Duodenal mucosa (tissue), 2 donors: ENCODE results near the gene DTNB.

Source experiments
- H3K27ac ChIP-seq: one replicate; pipeline ENCODE4 v1.7.0; 2013; ENCODE audit warnings: low read depth, low read length
- H3K27me3 ChIP-seq, 2 donors: one replicate each; pipeline ENCODE4 v1.7.0; 2013; ENCODE audit warnings: low read length in 2 of 2, control low read depth in 1 of 2; ENCODE audit not compliant: insufficient read depth in 2 of 2, control insufficient read depth in 1 of 2
- H3K36me3 ChIP-seq, 2 donors: one replicate each; pipeline ENCODE4 v1.7.0; 2013; ENCODE audit warnings: low read length in 2 of 2, control low read depth in 1 of 2; ENCODE audit not compliant: insufficient read depth in 2 of 2, control insufficient read depth in 1 of 2
- H3K4me1 ChIP-seq, 2 donors: one replicate each; pipeline ENCODE4 v1.7.0; 2013; ENCODE audit warnings: low read length in 2 of 2, control low read depth in 1 of 2; ENCODE audit not compliant: insufficient read depth in 2 of 2, control insufficient read depth in 1 of 2
- H3K4me3 ChIP-seq, 2 donors: one replicate each; pipeline ENCODE4 v1.7.0; 2013; ENCODE audit warnings: low read length in 2 of 2, low read depth in 1 of 2
- H3K9ac ChIP-seq, 2 donors: one replicate each; pipeline ENCODE4 v1.7.0; 2013; ENCODE audit warnings: low read length in 2 of 2, low read depth in 1 of 2
- H3K9me3 ChIP-seq, 2 donors: one replicate each; pipeline ENCODE4 v1.7.0; 2013; ENCODE audit warnings: low read length in 2 of 2, control low read depth in 1 of 2; ENCODE audit not compliant: control insufficient read depth in 1 of 2

The DTNB gene

DNA sequence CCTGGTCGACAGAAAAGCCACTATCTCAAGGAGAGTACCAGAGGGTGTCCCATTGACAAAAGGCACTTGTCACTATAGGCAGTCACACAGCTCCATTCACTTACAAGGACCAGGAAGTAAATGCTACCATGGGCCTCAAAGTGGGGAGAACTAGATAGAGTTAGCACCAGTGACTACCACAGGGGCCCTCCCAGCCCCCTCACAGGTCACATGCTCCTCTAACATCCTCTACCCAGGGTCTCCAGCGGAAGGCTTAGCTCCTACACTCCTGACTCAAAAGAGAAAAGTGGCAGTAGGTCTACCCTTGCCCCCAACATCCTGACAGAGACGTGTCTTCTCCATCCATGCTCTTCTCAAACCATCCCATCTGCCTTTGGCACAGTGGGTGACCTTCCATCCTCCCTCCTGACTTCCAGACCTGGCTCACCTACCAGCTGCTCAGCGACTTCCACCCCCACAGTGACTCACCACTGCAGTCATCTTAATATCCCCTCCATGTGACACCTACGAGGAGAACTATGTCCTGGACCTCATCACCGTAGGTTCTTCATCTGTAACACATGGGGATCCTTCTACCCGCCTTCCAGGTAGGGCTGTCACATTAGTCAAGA lies 326.1 kb downstream of the DTNB start:
- Histone ChIP-seq H3K4me1 (peaks cover 0 to 3% of the 10 kb centered on the region in 2 donors), H3K9ac (no peak overlapping the region), H3K4me3 (no peak overlapping the region), H3K36me3 (no peaks in the 10 kb centered on the region), H3K27ac (no peak overlapping the region), H3K27me3 (no peaks in the 10 kb centered on the region), H3K9me3 (no peaks in the 10 kb centered on the region)

GRCh38 chr2:25343187-25343825 lies 330.1 kb downstream of the DTNB start:
- no peaks in the 10 kb centered on the region for H3K9me3 ChIP-seq
- H3K27ac ChIP-seq: no peak overlapping the region
- H3K9ac ChIP-seq: no peak overlapping the region
- H3K27me3 ChIP-seq: no peaks in the 10 kb centered on the region
- H3K4me3 ChIP-seq: no peak overlapping the region
- peaks cover 4 to 13% of the 10 kb centered on the region in 2 donors for H3K4me1 ChIP-seq
- H3K36me3 ChIP-seq: no peaks in the 10 kb centered on the region

GRCh38 chr2:25342372-25343186 lies 330.8 kb downstream of the DTNB start:
- Histone ChIP-seq H3K4me3 (peak overlapping the region; percentile 56 to 68), H3K27me3 (no peaks in the 10 kb centered on the region), H3K4me1 (peaks cover 4 to 13% of the 10 kb centered on the region in 2 donors), H3K36me3 (no peaks in the 10 kb centered on the region), H3K27ac (peak overlapping the region; percentile 32), H3K9me3 (no peaks in the 10 kb centered on the region), H3K9ac (peak overlapping the region; percentile 9 to 51)

DNA sequence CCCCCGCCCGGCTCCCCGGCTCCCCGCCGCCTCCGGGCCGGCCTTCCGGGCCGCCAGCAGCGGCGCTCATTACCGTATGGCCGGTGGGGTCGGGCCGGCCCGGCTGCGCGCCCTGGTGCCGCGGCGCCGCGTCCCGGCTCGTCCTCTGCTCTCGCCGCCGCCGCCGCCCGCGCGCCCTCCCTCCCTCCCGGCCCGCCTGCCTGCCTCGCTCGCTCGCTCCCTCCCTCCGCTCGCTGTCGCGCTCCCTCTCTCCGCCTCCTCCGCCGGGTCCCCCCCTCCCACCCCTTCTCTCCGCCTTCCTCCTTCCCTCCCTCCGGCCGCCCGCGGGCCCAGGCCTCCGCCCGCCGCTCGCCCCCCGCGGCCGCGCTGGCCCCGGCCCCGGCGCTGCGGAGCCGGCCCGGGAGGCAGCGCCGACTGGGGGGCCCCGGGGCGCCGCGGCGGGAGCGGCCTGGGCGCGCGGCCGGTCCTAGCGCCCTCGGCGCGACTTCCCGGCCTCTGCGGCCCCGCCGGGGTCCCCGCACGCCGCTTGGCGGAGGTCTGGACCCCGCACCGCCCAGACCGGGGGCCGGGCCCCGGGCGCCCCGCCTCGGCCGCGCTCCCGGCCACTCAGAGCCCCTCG lies 331.5 kb downstream of the DTNB start, which contains the start of gene DNMT3A:
TSS of gene DNMT3A (minus strand) at position 173 of the 619 bp plus-strand sequence. CDS start 27,941 bp downstream, outside the sequence.
- H3K4me1 ChIP-seq: peaks cover 4 to 13% of the 10 kb centered on the region in 2 donors
- peak within 1 kb of the TSS; percentile 32 for H3K27ac ChIP-seq
- H3K27me3 ChIP-seq: no peaks in the 10 kb centered on the region
- peak within 1 kb of the TSS; percentile 56 to 68 for H3K4me3 ChIP-seq
- no peaks in the 10 kb centered on the region for H3K36me3 ChIP-seq
- H3K9me3 ChIP-seq: no peaks in the 10 kb centered on the region
- peak within 1 kb of the TSS; percentile 9 to 51 for H3K9ac ChIP-seq

GRCh38 chr2:25341011-25341727 lies 332.2 kb downstream of the DTNB start:
- H3K4me3 ChIP-seq: no peak overlapping the region
- no peaks in the 10 kb centered on the region for H3K36me3 ChIP-seq
- H3K4me1 ChIP-seq: peaks cover 5 to 13% of the 10 kb centered on the region in 2 donors
- no peaks in the 10 kb centered on the region for H3K27me3 ChIP-seq
- H3K9ac ChIP-seq: no peak overlapping the region
- no peaks in the 10 kb centered on the region for H3K9me3 ChIP-seq
- no peak overlapping the region for H3K27ac ChIP-seq

DNA sequence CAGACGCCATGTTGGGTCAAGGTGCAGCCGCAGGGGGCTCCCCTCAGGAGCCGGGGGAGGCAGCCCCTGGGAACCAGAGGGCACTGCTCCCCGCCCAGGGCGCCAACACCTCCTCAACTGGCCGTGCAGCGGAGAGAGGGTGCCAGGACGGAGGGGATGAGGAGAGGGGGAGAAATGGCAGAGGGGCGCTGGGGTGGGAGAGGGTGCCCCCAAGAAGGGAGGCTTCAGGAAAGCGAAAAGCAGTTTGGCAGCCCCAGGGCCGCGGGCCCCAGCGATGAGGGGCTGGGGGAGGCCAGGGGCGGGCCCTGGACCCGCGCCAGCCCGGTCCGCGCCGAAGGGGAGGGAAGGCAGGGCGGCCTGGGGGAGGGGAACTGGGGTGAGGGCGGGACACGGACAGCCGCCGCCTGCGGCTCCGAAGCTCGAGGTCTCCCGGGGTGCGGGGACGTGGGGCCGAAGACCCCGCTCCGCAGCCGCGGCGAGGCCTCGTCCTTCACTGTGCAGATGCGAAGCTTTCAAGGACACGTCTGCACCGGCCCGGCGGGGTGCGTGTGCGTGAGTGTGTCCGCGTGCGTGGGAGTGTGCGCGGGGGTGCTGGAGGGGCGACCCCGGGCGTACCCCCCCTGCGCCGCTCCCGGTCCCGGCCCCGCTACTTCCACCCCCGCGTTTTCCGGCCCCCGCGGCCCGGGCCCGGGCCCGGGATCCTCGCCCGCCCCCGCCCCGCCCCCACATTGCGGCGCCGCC lies 333.0 kb downstream of the DTNB start:
- Histone ChIP-seq H3K27ac (no peak overlapping the region), H3K4me1 (peaks cover 12 to 13% of the 10 kb centered on the region in 2 donors), H3K4me3 (peak overlapping the region; percentile 60 to 64), H3K9me3 (no peaks in the 10 kb centered on the region), H3K36me3 (no peaks in the 10 kb centered on the region), H3K27me3 (no peaks in the 10 kb centered on the region), H3K9ac (peak overlapping the region in 1 of 2 donors; percentile 1)

- peak overlapping the region in 1 of 2 donors; percentile 1 for H3K9ac ChIP-seq
- peaks cover 12 to 13% of the 10 kb centered on the region in 2 donors for H3K4me1 ChIP-seq
Measured at GRCh38 chr2:25339791-25340180, 333.6 kb downstream of the DTNB start.

DNA sequence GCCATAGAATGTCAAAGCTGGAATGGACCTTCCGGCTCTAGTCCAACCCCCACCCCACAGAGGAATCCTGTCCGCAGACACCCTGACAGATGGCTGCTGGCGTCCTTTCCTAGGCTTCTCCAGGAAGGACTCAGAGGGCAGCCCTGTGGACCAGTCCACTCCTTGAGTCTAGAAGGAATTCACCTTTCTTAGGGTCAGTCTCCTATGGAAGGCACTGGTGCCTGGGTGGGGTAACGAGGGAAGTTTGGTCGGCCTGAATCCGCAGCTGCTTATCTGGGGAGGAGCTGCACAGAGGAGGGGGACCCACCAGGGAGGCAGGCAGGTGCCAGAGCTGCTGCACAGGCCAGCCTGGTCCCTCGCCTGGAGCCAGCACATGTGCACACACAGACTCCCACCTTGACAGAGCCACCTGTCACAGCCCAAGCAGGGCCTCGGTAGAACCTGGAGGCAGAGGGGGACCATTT lies 334.1 kb downstream of the DTNB start:
- Histone ChIP-seq H3K4me1 (peaks cover 13 to 17% of the 10 kb centered on the region in 2 donors), H3K9ac (peak overlapping the region in 1 of 2 donors; percentile 18), H3K36me3 (no peaks in the 10 kb centered on the region), H3K4me3 (no peak overlapping the region), H3K27ac (no peak overlapping the region), H3K9me3 (no peaks in the 10 kb centered on the region), H3K27me3 (no peaks in the 10 kb centered on the region)

More at GRCh38 chr2:25339791-25340180, 333.6 kb downstream of the DTNB start:
- H3K27ac ChIP-seq: no peak overlapping the region
- H3K36me3 ChIP-seq: no peaks in the 10 kb centered on the region
- H3K9me3 ChIP-seq: no peaks in the 10 kb centered on the region
- no peaks in the 10 kb centered on the region for H3K27me3 ChIP-seq
- H3K4me3 ChIP-seq: peak overlapping the region; percentile 60 to 64

DNA sequence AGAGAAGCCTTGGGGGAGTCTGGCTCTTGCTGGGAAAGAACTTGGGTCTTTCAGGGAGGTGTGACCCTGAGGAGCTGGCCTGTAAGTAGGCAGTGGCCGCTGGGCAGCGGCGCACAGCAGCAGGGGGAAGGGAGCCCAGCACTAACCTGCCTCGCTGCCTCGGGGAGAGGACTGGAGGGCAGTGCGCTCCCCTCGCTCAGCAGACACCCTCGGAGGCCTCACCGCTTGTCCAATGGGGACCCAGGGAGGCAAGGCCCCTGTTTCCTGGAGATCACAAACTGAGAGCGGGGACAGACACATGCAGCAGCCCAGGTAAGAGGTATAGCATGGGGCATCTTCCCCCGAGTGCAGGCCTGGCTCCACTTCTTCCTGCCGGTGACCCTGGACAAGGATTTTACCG lies 335.0 kb downstream of the DTNB start:
- Histone ChIP-seq H3K4me1 (peaks cover 13 to 19% of the 10 kb centered on the region in 2 donors), H3K4me3 (no peak overlapping the region), H3K9me3 (no peaks in the 10 kb centered on the region), H3K27ac (no peak overlapping the region), H3K36me3 (no peaks in the 10 kb centered on the region), H3K9ac (no peak overlapping the region), H3K27me3 (no peaks in the 10 kb centered on the region)
